Testis (tissue), 2 donors: Measurements from ENCODE around the gene CNKSR3.

Experiments
- CTCF ChIP-seq, 3 experiments: fragments of 450-650 bp in 2 of 3; fragments of 200-600 bp in 1 of 3; sonication (generic) in 1 of 3; IDR thresholded peaks; one replicate each; pipeline ENCODE4 v1.5.1; 2016 to 2019; ENCODE audit warnings: antibody characterized with exemption in 3 of 3, mild to moderate bottlenecking in 2 of 3, moderate library complexity in 1 of 3
- POLR2A ChIP-seq: fragments of 450-650 bp; IDR thresholded peaks from one replicate; pipeline ENCODE4 v1.6.1; 2017; ENCODE audit warnings: antibody characterized with exemption, mild to moderate bottlenecking, moderate library complexity

- no peak for TF ChIP-seq POLR2A
- TF ChIP-seq CTCF (IDR thresholded peaks at IDR 0.05), result no peak
These were observed 101.5 kb downstream of the CNKSR3 start for GRCh38 chr6:154408891-154409500.
